Esophagus mucosa (tissue), 1 donor: ENCODE measurements around the gene PLEKHA7. TPM values are rescaled to one million over a fixed set of nuclear protein-coding genes. Genes with fewer than 3 reads are reported as not detected.
A peak's percentile ranks its signal among the peaks of the same experiment; 100 is the strongest.

Experiments used
- ATAC-seq: fragments of 200-7000 bp; cut with Tn5 transposase; one replicate; pipeline ENCODE4 v1.9.1; 2020
- total RNA-seq: library from RNA; stranded (reverse); gene quantifications from one replicate; pipeline ENCODE4 v1.2.4, GENCODE V29; 2023
- donor health status: DM: yes; HTN: yes; CAD: no.

Gene PLEKHA7
- total RNA-seq, 1 donor from 2014 or later = 48.2 TPM

DNA sequence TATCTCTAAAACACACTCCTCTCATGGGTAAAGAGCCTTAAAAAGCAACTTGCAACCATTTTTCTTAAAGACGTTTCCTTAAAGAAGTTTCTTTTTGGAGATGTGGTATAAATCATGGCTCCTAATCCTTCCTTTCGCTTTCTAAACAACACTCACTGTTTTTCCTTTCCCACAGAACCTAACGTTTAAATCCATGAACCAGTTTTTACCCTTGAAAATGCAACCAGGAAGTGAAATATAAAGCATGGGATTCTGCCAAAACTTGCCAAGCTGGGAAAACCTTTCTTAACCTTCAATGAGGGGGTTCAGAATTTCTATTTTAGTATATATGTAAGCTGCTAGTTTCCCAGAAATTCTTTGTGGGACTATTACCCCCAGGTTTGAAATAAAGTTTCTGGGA lies 8.6 kb downstream of the PLEKHA7 start:
- no peak for ATAC-seq

DNA sequence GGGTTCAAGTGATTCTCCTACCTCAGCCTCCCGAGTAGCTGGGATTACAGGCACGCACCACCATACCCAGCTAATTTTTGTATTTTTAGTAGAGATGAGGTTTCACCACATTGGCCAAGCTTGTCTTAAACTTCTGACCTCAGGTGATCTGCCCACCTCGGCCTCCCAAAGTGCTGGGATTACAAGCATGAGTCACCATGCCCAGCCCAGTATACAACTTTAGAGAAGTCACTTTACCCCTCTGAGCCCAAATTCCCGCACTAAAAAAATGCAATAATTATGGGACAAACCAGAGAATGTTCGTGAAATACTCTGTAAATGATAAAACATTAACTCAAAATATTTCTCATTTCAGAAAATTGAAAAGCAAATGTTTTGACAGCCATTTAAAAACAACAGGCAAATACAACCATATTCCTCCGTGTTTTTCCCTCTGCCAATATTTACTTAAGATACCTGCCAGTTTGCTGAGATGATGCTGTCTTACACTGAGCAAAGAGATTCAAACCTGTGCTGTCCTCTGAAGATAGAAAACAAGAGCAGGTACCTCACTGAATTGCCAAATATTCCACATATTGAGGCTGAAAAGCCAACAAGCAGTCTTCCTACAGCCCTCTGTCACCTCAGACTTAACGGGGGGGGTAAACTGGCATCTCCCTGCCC lies 9.6 kb downstream of the PLEKHA7 start:
- no peak for ATAC-seq

DNA sequence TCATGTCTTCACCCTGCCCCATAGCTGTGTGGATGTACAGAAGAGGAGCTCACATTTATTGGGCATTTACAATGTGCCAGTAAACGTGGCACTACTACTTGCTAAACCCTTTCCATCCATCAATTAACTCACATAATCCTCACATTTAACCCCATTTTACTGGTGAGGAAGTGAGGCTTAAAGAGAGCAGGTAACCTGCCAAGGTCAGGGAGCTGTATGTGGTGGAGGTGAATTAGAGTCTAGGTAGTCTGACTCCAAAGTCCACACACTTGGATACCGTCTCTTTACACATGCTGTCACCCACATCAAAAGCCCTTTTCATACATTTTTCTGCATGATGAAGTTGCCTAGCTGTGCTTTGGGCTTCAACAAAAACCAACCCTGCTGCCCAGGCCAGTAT lies 10.8 kb downstream of the PLEKHA7 start:
- no peak for ATAC-seq

DNA sequence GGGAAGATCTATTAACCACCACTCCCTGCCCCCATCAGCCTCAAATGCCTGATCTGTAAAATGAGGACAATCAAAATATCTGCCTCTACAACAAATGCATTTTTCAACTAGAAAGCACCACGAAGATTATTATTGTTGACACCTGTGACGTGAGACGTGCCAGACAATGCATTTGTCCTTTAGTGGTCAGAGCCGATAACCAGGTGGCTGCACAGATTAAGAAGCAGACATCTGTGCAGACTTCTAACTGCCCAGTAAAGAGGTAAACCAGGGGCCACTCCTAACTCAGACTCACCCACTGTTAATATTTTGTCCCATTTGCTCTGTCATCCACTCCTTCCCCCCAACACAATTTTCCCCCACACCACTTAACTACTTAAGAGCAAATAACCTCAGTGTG lies 11.7 kb downstream of the PLEKHA7 start:
- ATAC-seq = no peak

DNA sequence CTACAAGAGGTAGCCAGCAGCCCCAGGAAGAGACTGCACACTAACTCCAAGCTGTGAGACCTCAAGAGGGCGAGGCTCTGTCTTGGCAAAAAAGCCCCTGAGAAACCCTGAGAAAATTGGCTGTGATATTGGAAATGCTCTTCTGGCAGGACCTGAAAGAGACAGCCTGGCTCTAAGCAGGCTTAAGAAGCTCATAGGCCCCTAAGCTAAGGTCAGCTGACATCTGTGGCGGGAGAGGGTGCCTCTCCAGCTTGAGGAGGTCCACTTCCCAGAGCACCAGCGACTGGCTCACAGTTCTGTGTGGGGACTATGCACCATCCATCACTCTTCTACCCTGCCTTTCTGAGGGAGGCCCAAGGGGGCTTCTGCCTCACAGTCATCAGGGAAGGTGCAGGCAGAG lies 12.4 kb downstream of the PLEKHA7 start:
- ATAC-seq = no peak

DNA sequence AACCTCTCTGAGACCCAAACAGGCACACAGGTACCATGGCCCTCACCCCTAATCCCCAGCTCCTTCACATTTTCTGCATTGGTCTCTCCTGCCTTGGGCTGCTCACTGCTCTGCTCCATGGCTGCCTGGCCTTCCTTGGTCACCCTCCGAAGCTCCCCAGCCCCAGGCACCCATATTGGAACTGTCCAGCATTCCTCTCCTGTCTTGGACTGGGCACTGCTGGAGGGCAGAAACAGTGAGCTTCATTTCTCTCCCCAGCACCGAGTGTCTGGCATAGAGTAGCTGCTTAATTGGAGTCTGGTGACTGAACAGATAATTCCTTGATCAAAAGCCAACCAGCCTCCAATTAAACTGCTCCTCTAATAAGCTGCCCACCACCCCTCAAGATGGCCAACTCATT lies 13.2 kb downstream of the PLEKHA7 start:
- ATAC-seq = peak; percentile 3

DNA sequence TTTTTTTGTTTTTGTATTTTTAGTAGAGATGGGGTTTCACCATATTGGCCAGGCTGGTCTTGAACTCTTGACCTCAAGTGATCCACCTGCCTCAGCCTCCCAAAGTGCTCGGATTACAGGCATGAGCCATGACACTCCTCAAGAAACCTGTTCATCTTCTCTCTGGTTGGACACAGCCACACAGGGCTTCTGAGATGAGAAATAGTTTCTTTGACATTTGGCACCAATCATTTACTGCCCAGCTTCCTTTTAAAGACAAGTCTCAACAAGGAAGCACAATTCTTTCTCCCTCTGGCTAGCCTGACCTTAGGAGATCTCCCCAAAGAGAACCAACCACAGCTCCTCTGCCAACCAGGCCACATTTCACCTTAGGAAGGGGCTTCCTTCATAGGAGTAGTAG lies 14.0 kb downstream of the PLEKHA7 start:
- ATAC-seq = peak; percentile 88

DNA sequence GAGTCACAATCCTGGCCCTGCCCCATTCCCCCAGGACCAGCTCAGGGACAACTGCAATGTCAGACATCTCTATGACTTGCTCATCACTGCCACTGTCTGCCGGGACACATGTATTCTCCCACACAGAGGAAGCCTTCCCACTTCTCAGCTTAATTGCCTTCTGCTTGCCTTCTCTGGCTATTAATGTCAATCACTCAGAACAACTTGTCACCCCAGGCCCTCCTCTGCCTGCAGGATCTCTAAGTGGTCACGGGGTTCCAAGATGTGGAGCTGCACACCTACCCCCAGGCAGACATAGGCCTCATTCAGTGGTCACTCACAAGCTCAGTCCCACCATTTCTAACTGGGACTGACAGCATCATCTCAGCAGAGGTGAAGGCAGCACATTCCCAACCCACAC lies 15.1 kb downstream of the PLEKHA7 start:
- no peak for ATAC-seq

DNA sequence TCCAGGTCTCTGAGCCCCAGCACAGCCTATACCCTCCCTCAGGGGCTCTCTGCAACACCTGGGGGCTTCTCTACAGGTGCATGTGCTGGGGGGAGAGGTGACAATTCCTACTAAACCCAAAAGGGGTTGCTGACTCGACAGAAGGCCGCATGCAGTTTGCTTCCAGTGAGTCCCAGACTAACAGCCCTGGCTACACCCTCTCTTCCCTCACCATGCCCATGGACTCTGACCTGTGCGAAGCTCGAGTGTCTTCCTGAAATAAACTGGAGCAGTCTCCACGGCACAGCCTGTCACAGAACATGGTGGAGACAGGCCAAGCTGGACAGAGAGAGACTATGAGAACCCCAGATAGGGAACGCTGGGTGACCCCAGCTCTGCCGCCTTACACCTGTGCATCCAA lies 16.6 kb downstream of the PLEKHA7 start:
- ATAC-seq = no peak

DNA sequence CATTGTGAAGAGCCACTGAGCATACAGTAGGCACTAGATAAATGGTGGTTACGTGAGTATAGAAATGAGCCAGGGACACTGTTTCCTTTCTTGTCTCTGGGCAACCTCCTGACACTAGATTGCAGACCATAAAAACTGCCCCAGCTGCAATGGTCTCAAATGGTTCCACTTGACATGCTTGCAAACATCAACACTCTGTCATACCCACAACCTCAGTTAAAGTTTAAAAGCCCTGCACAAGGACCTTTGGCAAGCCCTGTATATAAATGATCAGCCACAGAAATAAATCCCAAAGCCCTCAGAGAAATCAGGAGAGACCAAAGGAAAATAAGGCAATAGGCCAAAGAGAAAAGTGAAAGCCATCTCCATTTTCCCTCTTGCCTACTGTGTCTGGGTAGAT lies 20.7 kb downstream of the PLEKHA7 start:
- no peak for ATAC-seq

DNA sequence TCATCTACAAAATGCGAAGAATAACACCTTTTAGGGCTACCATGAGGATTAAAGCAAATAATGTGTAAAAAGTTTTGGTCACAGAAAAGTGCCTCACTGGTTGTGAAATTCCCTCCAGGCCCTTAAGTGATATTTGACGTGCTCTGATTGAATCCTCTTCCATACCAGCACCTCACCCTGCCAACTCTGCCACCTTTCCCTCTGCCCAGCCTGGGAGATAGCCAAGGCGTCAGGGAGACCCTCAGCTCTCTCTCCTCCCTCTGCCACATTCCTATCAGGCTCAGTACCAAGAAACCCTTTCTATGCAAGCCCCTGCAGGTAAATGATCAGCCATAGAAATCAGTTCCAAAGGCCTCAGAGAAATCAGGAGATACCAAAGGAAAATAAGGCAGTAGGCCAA lies 21.4 kb downstream of the PLEKHA7 start:
- ATAC-seq = no peak

DNA sequence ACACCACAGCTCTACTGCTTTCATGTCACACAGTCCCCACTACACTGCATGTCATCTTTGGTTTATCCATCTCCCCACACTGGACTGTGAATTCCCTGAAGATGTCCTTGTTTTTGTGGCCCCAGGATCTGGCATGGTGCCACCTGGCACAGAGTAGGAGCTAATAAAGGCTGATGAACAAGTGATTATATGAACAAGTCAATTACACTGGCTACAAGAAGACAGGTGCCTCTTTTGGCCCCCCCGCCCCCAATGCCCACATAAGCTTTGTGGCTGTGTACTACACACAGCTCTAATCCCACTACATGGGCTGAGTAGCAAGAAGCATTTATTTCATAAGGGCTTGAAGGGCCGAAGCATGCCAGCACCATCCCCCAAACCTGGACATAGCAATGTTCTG lies 24.7 kb downstream of the PLEKHA7 start:
- no peak for ATAC-seq

DNA sequence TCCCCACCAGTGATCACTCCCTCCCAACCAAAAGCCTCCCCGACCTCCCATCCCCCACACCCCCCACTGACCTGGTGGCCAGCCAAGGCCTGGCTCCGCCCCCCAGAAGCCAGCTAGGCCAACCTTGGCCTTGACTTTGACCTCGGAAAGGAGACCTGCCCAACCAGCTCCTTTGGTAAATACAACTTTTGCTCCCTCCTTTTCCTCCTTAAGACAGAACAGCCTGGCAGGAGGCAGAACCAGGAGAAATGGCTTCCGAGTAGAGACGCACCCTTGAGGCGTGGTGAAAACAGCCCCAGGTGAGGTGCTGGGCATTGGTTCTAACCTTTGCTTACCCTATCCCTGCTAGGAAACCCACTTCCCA lies 27.0 kb downstream of the PLEKHA7 start:
- peak; percentile 62 for ATAC-seq

DNA sequence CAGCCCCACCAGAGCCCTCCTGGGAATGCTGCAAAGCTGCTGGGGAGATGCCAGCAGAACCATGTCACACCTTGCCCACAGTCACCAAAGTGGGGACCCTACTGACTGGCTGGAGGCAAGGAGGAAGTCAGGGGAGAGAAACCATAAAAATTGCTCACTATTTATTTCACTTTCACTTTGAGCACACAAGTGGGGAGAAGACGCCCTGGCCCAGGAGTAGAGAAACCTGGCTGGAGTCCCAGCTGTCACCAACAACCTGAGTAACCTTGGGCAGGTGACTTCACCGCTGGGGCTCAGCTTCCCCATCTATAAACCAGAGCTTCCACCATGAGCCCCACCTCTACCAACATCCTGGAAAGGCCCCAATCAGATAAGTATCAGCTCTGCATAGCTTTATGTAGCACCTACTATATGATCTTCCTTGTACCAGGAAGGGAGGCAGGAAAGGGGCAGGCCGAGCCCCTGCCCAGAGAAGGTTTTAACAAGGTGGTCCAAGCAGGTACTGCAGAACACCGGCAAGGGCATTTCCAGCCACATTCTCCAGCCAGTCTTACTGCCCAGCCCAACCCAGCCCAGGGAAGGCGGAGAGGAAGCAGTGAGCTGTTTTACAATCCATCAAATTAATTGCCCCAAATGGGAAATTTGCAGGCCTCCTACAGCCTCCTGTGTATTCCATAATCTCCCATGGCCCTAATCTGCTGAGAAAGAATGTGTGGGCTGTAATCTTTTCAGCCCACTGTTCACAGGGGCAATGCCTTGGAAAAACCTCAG lies 27.6 kb downstream of the PLEKHA7 start:
- peak; percentile 69 for ATAC-seq

DNA sequence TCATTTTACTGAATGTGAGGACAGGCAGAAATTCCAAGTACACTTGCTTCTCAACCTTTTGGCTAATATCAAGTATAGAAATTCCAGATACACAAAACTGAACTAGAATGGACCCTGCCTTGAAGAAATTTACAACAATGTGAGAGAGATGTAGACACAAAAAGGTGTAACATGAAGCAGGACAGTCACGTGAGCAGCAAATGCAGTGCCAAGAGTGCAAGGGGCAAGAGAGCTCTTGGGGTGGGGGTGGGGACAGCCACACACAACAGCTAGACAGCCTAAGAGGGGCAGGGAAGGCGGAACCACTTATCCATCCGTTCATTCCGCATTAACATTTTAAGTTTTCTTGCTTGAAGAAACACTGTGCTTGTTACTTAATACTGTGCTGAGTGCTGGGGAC lies 28.9 kb downstream of the PLEKHA7 start:
- no peak for ATAC-seq

DNA sequence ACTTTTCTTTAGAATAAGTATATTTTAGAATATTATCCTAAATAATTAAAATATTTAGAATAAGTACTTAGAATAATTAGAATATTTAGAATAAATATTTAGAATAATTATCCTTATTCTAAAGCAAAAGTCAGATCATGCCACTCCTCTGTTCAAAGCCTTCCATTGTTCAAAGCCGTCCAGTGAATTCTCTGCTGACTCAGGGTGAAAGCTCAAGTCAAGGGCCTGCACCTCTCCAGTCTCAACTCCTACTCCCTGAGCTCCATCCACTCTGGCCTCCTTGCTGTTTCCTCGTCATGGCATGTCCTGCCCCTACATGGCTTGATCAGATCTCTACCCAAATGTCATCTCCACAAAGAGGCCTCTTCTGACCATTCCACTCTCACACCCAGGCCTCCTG lies 30.0 kb downstream of the PLEKHA7 start:
- ATAC-seq = no peak

DNA sequence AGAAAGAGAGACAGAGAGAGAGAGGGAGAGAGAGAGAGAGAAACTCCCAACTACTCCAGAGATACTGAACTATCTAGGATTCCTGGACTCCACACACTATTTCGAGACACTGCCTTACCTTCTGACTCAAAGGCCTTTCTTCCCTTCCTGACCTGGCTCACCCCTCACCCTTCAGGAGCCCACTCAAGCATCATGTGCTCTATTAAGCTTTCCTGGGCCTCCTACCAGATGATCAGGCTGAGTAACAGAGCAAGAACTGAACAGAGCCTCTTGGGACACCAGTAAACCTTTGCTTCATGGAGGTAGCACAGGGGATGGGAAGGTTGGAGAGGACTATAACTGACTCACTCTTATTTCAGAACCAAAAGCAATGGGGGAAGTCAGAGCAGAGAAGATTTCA lies 31.4 kb downstream of the PLEKHA7 start:
- no peak for ATAC-seq

DNA sequence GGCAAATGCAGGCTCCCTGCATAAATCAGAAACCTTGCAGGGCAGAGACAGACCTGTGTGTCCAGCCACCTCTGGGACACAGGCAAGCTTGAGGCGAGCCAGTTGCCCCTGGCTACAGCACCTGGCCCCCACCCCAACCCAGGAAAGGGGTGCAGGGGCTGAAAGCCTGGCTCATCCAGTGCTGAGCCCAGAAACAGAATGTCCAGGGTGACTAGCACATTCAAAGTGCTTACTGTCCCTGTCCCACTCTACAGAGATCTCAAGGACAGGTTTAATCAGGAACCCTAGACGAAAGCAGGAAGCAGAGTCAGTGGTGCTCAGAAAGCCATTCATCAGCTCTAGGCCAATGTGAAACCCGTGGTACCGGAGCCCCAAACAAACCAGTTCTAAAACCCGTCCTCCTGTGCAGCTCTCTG lies 31.9 kb downstream of the PLEKHA7 start:
- ATAC-seq = peak; percentile 68

DNA sequence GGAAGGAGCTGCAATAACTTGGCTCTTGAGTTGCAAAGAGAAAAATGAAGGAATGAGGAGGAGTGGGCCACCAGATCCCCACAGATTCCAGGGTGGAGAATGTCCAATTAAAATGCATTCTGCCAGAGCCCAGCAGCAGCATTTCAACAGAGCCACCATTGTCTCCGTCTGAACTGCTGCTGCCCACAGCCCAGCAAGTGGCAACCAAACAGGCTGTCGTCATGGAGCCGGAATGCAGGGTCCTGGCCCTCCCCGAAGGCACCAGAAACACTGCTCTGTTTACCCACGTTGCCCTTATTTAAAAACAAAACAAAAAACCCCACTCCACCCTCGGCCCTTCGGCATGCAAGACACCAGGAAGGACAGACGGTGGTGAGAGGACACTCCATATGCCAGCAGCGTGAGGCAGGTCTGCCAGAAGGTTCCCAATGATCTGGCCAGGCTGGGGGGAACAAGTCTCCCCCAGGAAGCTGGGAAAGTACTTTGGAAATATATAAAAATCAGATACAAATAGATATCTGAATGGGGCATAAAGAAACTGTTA lies 32.5 kb downstream of the PLEKHA7 start:
- no peak for ATAC-seq

DNA sequence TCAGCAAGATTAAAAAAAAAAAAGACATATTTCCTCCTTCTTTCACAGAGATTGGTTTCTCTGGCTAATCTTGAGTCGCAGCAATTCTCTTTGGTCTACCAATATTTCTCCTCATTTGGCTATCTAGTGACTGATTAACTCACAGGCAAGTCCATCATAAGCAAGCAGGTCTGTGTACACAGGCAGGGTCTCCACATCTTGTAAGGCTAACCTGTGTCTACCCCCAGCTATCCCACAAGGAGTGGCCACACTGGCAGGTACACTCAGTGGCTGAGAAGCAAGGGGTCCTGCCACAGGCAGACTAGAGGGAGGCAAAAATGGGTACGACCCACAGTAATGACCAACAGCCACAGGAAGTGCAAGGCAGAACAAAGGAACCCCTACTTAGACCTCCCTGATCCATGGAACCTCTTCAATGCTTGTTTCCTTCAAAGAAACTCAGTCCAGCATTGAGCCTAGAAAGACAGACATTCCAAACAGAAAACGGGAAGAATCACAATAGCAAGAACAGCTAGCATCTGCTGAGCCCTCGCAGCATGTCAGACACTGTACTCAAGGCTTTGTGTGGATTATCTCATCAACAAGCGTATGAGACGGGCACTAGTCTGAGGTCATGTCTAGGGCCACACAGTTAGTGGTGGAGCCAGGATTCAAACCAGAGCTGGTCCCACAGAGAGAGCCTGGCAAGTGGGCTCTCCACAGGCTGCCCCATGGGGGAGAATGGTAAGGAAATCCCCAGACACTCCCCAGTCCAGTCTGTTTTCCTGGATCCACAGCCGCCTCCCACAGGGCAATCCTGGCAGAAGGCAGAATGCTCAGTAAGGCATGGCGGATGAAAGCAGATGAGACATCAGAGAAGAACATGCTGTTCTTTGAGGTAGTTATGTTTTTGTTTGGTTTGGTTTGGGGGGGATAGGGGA lies 34.3 kb downstream of the PLEKHA7 start:
- no peak for ATAC-seq

DNA sequence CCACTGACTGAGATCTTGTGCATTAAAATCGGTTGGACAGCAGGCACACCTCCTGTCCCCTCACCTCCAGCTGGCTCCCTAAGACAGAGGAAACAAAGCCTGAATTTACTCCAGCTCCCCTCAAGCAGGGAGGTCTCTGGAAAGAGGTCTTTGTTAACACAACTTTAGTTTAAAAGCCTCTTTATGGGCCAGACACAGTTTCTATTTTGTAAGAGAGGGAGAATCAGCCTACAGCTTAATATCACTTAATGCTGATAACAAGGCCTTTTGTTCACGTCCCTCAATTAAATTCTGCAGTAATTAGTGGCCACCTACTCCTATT lies 36.3 kb downstream of the PLEKHA7 start:
- no peak for ATAC-seq

DNA sequence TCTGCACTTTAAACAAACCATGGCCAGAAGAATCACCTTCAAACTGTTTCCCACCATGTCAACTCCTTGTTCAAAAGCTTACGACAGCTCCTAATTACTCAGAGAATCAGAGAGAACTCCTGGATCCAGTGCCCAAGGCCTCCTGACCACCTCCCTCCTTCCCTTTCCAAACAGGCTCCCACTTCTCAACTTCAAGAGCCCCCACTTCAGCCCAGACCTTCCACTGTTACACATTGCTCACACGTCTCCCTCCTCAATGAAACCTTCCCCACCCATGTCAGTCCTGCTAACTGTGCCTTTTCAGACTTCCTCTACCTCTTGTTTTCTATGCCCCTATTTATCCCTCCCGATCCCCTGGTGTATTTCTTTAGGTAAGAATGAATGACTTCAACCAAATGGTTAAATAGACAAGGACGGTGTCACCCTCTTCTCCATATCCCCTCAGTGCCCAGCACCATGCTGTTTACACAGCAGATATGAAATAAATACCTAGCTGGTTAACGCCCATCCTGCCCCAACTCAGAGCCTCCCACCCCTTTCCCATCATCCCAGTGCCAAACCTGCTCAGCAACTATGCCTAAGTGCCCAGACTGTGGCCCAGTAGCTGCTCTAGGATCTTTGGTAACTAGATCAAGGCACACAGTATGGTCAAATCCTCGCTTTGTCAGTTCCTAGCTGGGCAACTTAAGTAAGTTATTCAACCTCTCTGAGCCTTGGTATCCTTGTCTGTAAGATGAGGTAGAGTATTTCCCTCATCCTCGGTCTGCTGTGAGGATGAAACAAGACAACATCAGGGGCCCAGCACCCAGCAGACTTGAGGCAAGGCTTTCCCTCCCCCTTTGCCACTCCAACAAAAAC lies 36.8 kb downstream of the PLEKHA7 start:
- peak; percentile 64 for ATAC-seq
